Calu3 (cell line): ENCODE data around the gene TSPAN9. TPM values are rescaled to one million over a fixed set of nuclear protein-coding genes. Genes with fewer than 3 reads are reported as not detected.
A peak's percentile ranks its signal among the peaks of the same experiment; 100 is the strongest.

Source experiments
- BruUV-seq: library from RNA; stranded (reverse); fragments of 400-500 nt; replicated peaks from 2 replicates; lab custom pipeline; 2021; lab: Mats Ljungman, UMichigan
- CTCF ChIA-PET: fragments of 300-600 bp; sonication (Branson Sonifier 250); formaldehyde crosslinking; loops from one replicate; lab custom pipeline; 2022; ENCODE audit warnings: antibody characterized with exemption; lab: Charles Lee
- DNase-seq: peaks from one replicate; pipeline ENCODE4 v3.0.0; 2022
- H3K27ac Mint-ChIP-seq: one replicate; pipeline ENCODE4 v1.8.0; 2022; ENCODE audit warnings: mixed read lengths; ENCODE audit not compliant: unreplicated experiment
- H3K27me3 Mint-ChIP-seq: one replicate; pipeline ENCODE4 v1.8.0; 2022; ENCODE audit warnings: mixed read lengths; ENCODE audit not compliant: unreplicated experiment
- H3K36me3 Mint-ChIP-seq: one replicate; pipeline ENCODE4 v1.8.0; 2022; ENCODE audit warnings: mild to moderate bottlenecking, moderate library complexity, mixed read lengths; ENCODE audit not compliant: insufficient read depth, unreplicated experiment
- H3K4me1 Mint-ChIP-seq: one replicate; pipeline ENCODE4 v1.8.0; 2022; ENCODE audit warnings: mild to moderate bottlenecking, low read depth, mixed read lengths; ENCODE audit not compliant: unreplicated experiment
- H3K4me3 Mint-ChIP-seq: one replicate; pipeline ENCODE4 v1.8.0; 2022; ENCODE audit warnings: mild to moderate bottlenecking, low read depth, moderate library complexity, mixed read lengths; ENCODE audit not compliant: unreplicated experiment
- H3K9me3 Mint-ChIP-seq: one replicate; pipeline ENCODE4 v1.8.0; 2022; ENCODE audit warnings: low read depth, mixed read lengths; ENCODE audit not compliant: unreplicated experiment
- intact Hi-C: fragments of 100-400 bp; cut with micrococcal nuclease; formaldehyde crosslinking; loops from one replicate; pipeline ENCODE4 v1.10.0; 2022; ENCODE audit not compliant: unreplicated experiment
- total RNA-seq: library from RNA; stranded (reverse); gene quantifications from 2 replicates; pipeline ENCODE4 v1.2.3, GENCODE V29; 2022
- TF ChIP-seq, protein P1 (sequence below): fragments of 200-600 bp; IDR thresholded peaks from one replicate; pipeline ENCODE4 v1.8.0; 2022; ENCODE audit warnings: antibody characterized with exemption; ENCODE audit not compliant: unreplicated experiment

TSPAN9 gene
- total RNA-seq, 1 experiment from 2014 or later: 6.0 TPM

DNA sequence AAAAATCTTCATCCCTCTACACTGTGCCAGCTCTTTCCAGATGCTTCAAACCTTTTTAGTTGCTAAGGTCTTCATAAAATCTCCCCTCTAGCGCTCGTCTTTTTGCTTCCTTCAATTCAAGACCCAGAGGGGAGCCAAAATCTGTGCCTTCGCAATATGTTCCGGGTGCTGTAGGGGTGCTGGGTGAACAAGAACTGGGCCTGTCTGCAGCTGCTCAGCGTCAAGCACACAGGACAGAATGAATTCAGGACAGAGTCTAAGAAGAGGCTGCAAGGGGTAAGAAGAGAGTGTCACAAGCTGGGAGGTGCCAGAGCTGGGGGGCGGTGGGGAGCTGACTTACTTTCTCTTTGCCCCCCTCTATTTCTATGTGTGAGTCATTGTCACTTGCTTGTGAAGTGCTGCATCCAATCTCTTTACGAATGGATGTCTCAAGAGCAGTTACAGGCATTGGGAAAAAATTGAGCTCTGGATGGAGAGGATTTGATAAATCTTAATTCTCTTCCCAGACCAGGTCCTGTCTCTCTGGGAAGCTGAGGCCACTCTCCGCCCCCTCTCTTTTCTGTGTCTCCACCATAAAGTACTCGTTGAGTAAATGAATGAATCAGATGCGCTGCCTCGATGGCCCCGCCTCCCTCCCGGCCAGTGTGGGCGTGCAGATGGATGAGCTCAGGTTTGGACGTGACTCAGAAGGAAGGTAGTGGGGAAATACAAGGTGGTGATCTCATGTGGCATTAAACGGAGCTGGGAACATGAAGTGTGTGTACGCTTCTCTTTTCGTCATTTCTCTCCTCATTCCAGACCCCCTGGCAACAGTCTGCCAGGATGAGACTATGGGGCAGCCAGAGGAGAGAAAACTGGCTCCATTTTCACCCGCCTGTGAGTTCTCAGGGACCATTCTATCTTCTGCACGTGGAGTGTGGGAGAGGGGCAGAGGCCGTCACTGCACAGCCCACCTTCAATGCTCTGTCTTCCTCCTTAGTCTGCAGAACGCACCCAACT is 91.3 kb downstream of the TSPAN9 start:
- no peaks in the 10 kb centered on the region for H3K9me3 Mint-ChIP-seq
- intact Hi-C loops: loop anchor here (2.0 kb wide), 1 partner anchor 32 kb away; no protein-coding TSS in a partner anchor
- CTCF ChIA-PET: interaction anchor here (1.2 to 2.7 kb wide), 3 partner anchors 11 to 107 kb away, joined by 4 to 7 read pairs (median 4); no protein-coding TSS in a partner anchor
- peaks cover 55% of the 10 kb centered on the region for H3K27me3 Mint-ChIP-seq
- no peak overlapping the region for H3K4me3 Mint-ChIP-seq
- TF ChIP-seq, protein P1, sequence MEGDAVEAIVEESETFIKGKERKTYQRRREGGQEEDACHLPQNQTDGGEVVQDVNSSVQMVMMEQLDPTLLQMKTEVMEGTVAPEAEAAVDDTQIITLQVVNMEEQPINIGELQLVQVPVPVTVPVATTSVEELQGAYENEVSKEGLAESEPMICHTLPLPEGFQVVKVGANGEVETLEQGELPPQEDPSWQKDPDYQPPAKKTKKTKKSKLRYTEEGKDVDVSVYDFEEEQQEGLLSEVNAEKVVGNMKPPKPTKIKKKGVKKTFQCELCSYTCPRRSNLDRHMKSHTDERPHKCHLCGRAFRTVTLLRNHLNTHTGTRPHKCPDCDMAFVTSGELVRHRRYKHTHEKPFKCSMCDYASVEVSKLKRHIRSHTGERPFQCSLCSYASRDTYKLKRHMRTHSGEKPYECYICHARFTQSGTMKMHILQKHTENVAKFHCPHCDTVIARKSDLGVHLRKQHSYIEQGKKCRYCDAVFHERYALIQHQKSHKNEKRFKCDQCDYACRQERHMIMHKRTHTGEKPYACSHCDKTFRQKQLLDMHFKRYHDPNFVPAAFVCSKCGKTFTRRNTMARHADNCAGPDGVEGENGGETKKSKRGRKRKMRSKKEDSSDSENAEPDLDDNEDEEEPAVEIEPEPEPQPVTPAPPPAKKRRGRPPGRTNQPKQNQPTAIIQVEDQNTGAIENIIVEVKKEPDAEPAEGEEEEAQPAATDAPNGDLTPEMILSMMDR: no peak
- BruUV-seq: no TSS peak
- DNase-seq: peak; percentile 76
- H3K36me3 Mint-ChIP-seq: no peaks in the 10 kb centered on the region
- peak overlapping the region; percentile 19 for H3K27ac Mint-ChIP-seq
- peaks cover 34% of the 10 kb centered on the region for H3K4me1 Mint-ChIP-seq

DNA sequence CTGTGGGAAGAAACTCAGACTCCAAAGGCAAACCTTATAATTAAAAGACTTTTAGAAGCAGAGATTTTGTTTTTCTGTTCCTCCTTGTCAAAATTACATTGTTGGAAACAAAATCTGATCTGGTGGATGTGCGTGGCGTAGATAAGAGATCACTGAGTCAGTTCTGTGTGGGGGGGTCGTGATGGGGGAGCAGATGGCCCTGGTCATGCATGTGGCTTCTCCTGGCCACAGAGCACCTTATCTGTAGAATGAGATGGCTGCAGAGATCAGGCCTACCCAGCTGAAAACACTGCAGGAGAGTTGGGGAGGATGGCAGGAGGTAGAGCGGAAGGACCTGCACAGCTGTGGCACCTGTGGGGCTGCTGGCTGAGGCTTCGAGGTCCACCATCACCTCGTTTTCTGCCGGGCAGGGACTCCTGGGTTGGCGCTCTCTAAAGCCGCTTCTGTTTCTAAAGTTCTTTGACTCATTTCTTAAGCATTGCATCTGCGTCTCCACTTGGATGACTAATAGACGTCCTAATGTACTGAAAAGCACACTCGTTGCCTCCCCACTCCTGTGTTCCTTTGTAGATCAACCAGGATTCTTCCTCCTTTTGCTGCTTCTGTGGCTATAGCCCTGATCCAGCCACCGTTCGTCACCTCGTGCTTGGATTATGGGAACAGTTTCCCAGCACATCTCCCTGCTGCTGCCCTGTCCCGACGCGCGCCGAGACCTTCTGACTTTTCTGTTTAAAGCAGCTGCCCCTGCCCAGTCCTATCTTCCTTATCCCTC is 93.4 kb downstream of the TSPAN9 start:
- intact Hi-C loops: no loop called here
- H3K27ac Mint-ChIP-seq: no peak overlapping the region
- H3K9me3 Mint-ChIP-seq: no peaks in the 10 kb centered on the region
- no peak overlapping the region for H3K4me3 Mint-ChIP-seq
- DNase-seq: peak; percentile 5
- H3K36me3 Mint-ChIP-seq: no peaks in the 10 kb centered on the region
- H3K27me3 Mint-ChIP-seq: peaks cover 61% of the 10 kb centered on the region
- CTCF ChIA-PET: no interaction called here
- no TSS peak for BruUV-seq
- TF ChIP-seq, protein P1: no peak
- peaks cover 34% of the 10 kb centered on the region for H3K4me1 Mint-ChIP-seq

- no peaks in the 10 kb centered on the region for H3K36me3 Mint-ChIP-seq
- intact Hi-C loops: no loop called here
- TF ChIP-seq, protein P1: no peak
- H3K27me3 Mint-ChIP-seq: peaks cover 61% of the 10 kb centered on the region
- no peak for DNase-seq
- no peak overlapping the region for H3K4me3 Mint-ChIP-seq
- BruUV-seq: no TSS peak
- H3K27ac Mint-ChIP-seq: no peak overlapping the region
- CTCF ChIA-PET: no interaction called here
- H3K9me3 Mint-ChIP-seq: no peaks in the 10 kb centered on the region
- peaks cover 34% of the 10 kb centered on the region for H3K4me1 Mint-ChIP-seq
These were observed 94.0 kb downstream of the TSPAN9 start for GRCh38 chr12:3171195-3171591.
